Middle frontal gyrus (tissue), 1 donor: ENCODE data around the gene DLGAP3.
"Not testable (repeated sequence)": the region's sequence is repeated elsewhere in the genome, so short reads cannot be mapped to it uniquely, and the experiment has no call there.

Experiments
- DNase-seq: peaks from one replicate; pipeline ENCODE4 v3.0.0-alpha.2; 2015; ENCODE audit warnings: low spot score; ENCODE audit errors: extremely low spot score

The DLGAP3 gene

GRCh38 chr1:34929497-34929852 is at the start of gene DLGAP3:
TSS of gene DLGAP3 (minus strand) at chr1:34929650. CDS start at chr1:34905383, 24,267 bp downstream.
- DNase-seq = no peak

- no peak for DNase-seq
Observed at GRCh38 chr1:34978921-34979320, 49.5 kb upstream of the DLGAP3 start.

- no peak for DNase-seq
Observed at GRCh38 chr1:34977858-34978257, 48.4 kb upstream of the DLGAP3 start.

GRCh38 chr1:34977210-34977471 is 47.7 kb upstream of the DLGAP3 start:
- no peak for DNase-seq

GRCh38 chr1:34976384-34977209 is 47.1 kb upstream of the DLGAP3 start:
- DNase-seq = no peak

GRCh38 chr1:34975771-34976170 is 46.3 kb upstream of the DLGAP3 start:
- DNase-seq = no peak

GRCh38 chr1:34975338-34975737 is 45.9 kb upstream of the DLGAP3 start:
- no peak for DNase-seq

GRCh38 chr1:34974626-34975025 is 45.2 kb upstream of the DLGAP3 start:
- no peak for DNase-seq

GRCh38 chr1:34973326-34973725 is 43.9 kb upstream of the DLGAP3 start:
- DNase-seq = no peak

GRCh38 chr1:34970829-34971228 is 41.4 kb upstream of the DLGAP3 start:
- DNase-seq = no peak

GRCh38 chr1:34970220-34970735 is 40.8 kb upstream of the DLGAP3 start:
- DNase-seq = no peak

- not testable (repeated sequence) for DNase-seq
Observed at GRCh38 chr1:34968297-34968696, 38.8 kb upstream of the DLGAP3 start.

GRCh38 chr1:34967672-34968071 is 38.2 kb upstream of the DLGAP3 start:
- DNase-seq = not testable (repeated sequence)

GRCh38 chr1:34965597-34965996 is 36.1 kb upstream of the DLGAP3 start:
- no peak for DNase-seq

GRCh38 chr1:34950428-34950827 is 21.0 kb upstream of the DLGAP3 start:
- no peak for DNase-seq

- not testable (repeated sequence) for DNase-seq
Observed at GRCh38 chr1:34948739-34949138, 19.3 kb upstream of the DLGAP3 start.

GRCh38 chr1:34947641-34948314 is 18.3 kb upstream of the DLGAP3 start:
- DNase-seq = not testable (repeated sequence)

GRCh38 chr1:34946211-34946610 is 16.8 kb upstream of the DLGAP3 start:
- no peak for DNase-seq

GRCh38 chr1:34941798-34942197 is 12.3 kb upstream of the DLGAP3 start:
- not testable (repeated sequence) for DNase-seq

GRCh38 chr1:34930702-34931071 is 1.2 kb upstream of the DLGAP3 start:
- no peak for DNase-seq

- DNase-seq = no peak
Observed at GRCh38 chr1:34929853-34930701, 627 bp upstream of the DLGAP3 start.
